Neutrophil (primary cell): Measurements from ENCODE around the gene APBA2.

Experiments
- H3K27ac ChIP-seq: fragments of 200-600 bp; sonication (generic); 2 replicates; pipeline ENCODE4 v1.5.1; 2016; ENCODE audit warnings: mild to moderate bottlenecking, moderate library complexity
- H3K27me3 ChIP-seq: fragments of 200-600 bp; sonication (generic); 2 replicates; pipeline ENCODE4 v1.6.0; 2016; ENCODE audit warnings: mild to moderate bottlenecking
- H3K36me3 ChIP-seq: fragments of 200-600 bp; sonication (generic); 2 replicates; pipeline ENCODE4 v1.5.1; 2017
- H3K4me1 ChIP-seq, 2 experiments: fragments of 200-600 bp in 1 of 2; sonication (generic) in 1 of 2; 1 replicate in 1 of 2; 2 replicates in 1 of 2; pipeline versions ENCODE4 v1.5.1 to v1.6.1; 2013 to 2016; ENCODE audit warnings: low read depth in 1 of 2, low read length in 1 of 2, mild to moderate bottlenecking in 1 of 2, moderate library complexity in 1 of 2; ENCODE audit not compliant: control insufficient read depth in 1 of 2, insufficient read depth in 1 of 2
- H3K4me3 ChIP-seq, 2 experiments: fragments of 200-600 bp in 1 of 2; sonication (generic) in 1 of 2; 1 replicate in 1 of 2; 2 replicates in 1 of 2; pipeline ENCODE4 v1.5.1; 2013 to 2016; ENCODE audit warnings: low read depth in 1 of 2, low read length in 1 of 2, mild to moderate bottlenecking in 1 of 2, moderate library complexity in 1 of 2
- H3K9me3 ChIP-seq: fragments of 200-600 bp; sonication (generic); 2 replicates; pipeline ENCODE4 v1.5.1; 2016
- TF ChIP-seq, protein P1 (sequence below): fragments of 200-600 bp; sonication (generic); IDR thresholded peaks from 2 replicates; pipeline ENCODE4 v1.5.1; 2016; ENCODE audit warnings: antibody characterized with exemption

The APBA2 gene

DNA sequence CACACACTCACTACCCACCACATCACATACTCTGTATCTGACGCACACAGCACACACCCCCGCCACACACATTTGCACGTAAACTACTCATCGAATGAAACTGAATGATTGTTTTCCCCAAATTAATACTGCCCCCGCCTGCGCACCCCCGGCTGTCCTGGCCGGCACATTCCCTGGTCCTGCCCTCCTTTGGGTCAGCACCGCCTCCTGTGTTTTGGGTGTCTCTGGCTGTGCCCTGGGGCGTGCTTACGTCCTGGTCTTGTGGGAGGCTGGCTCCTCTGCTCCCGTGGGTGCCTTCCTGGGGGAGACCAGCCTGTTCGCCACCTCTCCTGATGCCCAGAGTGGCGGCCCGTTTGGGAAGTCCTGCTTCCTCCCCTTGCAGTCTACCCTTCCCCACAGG lies 30.2 kb downstream of the APBA2 start:
- peaks cover 47% of the 10 kb centered on the region for H3K27me3 ChIP-seq
- no peaks in the 10 kb centered on the region for H3K36me3 ChIP-seq
- no peaks in the 10 kb centered on the region for H3K9me3 ChIP-seq
- TF ChIP-seq, protein P1, sequence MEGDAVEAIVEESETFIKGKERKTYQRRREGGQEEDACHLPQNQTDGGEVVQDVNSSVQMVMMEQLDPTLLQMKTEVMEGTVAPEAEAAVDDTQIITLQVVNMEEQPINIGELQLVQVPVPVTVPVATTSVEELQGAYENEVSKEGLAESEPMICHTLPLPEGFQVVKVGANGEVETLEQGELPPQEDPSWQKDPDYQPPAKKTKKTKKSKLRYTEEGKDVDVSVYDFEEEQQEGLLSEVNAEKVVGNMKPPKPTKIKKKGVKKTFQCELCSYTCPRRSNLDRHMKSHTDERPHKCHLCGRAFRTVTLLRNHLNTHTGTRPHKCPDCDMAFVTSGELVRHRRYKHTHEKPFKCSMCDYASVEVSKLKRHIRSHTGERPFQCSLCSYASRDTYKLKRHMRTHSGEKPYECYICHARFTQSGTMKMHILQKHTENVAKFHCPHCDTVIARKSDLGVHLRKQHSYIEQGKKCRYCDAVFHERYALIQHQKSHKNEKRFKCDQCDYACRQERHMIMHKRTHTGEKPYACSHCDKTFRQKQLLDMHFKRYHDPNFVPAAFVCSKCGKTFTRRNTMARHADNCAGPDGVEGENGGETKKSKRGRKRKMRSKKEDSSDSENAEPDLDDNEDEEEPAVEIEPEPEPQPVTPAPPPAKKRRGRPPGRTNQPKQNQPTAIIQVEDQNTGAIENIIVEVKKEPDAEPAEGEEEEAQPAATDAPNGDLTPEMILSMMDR: no peak
- no peaks in the 10 kb centered on the region for H3K4me1 ChIP-seq
- no peak overlapping the region for H3K27ac ChIP-seq
- H3K4me3 ChIP-seq: no peak overlapping the region

DNA sequence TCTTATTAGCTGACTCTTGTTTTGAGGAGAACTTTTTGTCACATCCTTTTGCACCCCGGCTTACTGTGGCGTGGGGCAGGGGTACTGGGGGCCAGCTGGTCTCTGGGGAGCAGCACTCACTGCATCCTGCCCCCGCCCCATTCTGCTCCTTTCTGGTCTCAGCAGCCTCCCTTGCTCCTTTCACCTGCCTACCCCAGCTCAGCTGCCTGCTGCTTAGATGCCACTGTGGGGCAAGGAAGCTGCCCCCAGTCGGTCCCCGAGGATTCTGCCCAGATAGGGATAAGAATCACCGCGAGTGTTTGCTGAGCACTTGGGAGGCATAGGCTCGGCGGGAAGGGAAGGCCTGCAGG lies 32.0 kb downstream of the APBA2 start:
- no peak overlapping the region for H3K4me3 ChIP-seq
- H3K4me1 ChIP-seq: no peaks in the 10 kb centered on the region
- no peaks in the 10 kb centered on the region for H3K36me3 ChIP-seq
- no peaks in the 10 kb centered on the region for H3K9me3 ChIP-seq
- no peak overlapping the region for H3K27ac ChIP-seq
- H3K27me3 ChIP-seq: peaks cover 34% of the 10 kb centered on the region
- TF ChIP-seq, protein P1: no peak

DNA sequence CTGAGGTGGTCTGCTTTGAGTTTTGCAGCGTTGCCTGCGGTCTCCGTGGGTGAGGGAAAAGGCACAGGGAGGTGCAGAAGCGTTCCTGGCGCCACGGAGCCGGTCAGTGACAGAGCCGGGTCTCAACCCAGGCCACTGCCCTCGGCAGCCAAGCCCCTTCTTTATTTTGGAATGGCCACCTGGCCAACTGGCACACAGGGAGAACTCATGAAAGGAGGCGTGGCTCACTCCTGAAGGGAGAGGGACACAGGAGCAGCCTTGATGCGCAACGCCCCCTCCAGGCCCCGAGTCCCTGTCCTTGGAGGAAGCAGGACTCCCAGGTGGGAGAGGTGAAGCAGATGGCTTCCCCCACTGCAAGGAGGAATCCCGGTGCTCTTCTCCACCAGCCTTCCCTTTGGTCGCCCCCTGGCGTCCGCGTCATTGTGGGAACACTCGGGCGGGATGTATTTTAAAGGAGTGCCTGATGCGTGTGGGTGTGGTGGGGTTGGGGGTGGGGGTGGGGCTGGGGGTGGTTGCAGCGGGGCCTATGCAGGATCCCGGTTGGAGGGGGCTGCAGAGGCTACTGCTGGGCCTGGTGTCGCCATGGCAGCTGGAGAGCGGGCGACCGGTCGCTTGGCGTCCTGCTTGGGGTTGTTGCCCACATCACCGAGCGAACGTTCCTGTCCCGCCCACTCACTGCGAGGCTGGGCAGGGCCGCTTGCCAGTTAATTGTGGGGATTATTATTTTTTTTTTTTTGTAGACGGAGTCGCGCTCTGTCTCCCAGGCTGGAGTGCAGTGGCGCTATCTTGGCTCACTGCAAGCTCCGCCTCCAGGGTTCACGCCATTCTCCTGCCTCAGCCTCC lies 32.6 kb downstream of the APBA2 start:
- peaks cover 34% of the 10 kb centered on the region for H3K27me3 ChIP-seq
- no peaks in the 10 kb centered on the region for H3K9me3 ChIP-seq
- no peaks in the 10 kb centered on the region for H3K36me3 ChIP-seq
- TF ChIP-seq, protein P1: no peak
- H3K27ac ChIP-seq: no peak overlapping the region
- H3K4me1 ChIP-seq: no peaks in the 10 kb centered on the region
- no peak overlapping the region for H3K4me3 ChIP-seq

DNA sequence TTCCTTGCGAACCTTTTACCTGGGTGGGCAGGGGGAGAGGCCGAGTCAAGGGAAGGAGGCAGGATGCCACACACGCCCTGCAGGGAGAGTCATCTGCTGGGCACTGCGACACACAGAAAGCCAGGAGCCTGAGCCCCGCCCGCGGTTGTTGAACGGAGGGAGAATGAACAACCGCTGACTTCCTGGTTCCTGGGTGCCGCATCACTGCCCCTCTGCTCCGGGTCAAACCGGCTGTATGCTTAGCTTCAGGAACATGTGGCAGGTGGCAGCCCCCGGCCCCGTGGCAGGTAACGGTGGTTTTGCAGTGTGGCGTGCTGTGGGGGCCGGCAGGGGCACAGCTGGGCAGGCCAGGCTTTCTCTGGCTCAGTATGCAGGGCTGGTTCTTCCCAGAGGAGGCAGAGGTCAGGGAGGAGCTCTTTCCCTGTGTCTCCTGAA lies 33.4 kb downstream of the APBA2 start:
- Histone ChIP-seq H3K4me1 (no peaks in the 10 kb centered on the region), H3K4me3 (no peak overlapping the region), H3K27me3 (peaks cover 34% of the 10 kb centered on the region), H3K36me3 (no peaks in the 10 kb centered on the region), H3K9me3 (no peaks in the 10 kb centered on the region), H3K27ac (no peak overlapping the region)
- TF ChIP-seq, protein P1: no peak

DNA sequence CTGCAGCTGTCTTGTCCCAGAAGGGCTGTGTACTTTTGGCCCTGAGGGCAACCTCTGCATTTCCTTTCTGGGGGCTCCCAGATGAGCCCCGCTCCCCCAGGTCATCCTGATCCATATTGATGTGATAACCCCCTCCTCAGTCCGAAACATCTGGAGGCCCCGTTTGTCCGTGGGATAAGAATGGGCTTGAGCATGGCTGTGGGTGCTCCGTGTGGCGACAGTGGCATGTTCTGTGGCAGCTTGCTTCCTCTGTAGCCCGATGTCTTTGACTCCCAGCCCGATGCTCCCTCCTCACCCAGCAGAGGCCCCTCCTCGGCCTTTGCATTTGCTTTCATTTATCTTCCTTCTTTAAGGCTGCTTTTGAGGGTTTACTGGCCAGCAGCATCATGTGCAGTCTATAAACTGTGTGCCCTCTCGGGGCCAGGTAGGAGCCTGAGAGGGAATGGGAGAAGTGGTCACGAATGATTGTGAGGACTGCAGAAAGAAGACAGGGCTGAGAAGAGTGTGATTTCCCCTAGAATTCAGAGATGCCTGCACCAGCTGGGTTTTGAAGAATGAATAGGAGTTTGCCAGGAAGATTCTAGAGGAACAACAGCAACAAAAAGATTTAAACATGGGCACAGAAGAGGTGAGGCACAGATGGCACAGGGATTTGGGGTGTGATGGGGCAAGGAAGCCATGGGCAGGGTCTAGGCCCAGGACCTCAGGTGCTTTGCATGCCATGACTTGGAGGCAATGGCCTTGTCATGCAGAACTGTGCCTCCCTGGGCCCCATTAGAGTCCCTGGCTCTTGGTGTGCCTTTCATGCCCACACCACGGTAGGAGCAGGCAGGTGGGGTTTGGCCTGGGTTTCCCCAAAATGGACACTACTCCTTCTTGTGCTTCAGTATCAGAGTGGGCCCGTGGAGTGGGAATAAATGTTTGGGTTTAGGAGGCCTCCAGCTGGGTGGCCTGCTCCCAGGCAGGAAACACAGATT lies 34.2 kb downstream of the APBA2 start:
- H3K27me3 ChIP-seq: peaks cover 34% of the 10 kb centered on the region
- H3K36me3 ChIP-seq: no peaks in the 10 kb centered on the region
- no peak overlapping the region for H3K4me3 ChIP-seq
- H3K9me3 ChIP-seq: no peaks in the 10 kb centered on the region
- H3K4me1 ChIP-seq: no peaks in the 10 kb centered on the region
- TF ChIP-seq, protein P1: no peak
- H3K27ac ChIP-seq: no peak overlapping the region
